ENCODE measurements around the gene RUSF1.

RUSF1 gene

GRCh38 chr16:31464781-31465260 is 43.4 kb downstream of the RUSF1 start:
- in situ Hi-C loops (cut with MboI; ENCODE audit: low pct_unique_long_range_greater_than_20kb, low sequenced_read_pairs, unreplicated experiment) = loop anchor here (25.0 kb wide), 1 partner anchor 397 kb away; the partner anchor contains the start of gene ZNF267
- DNase-seq (ENCODE audit: low spot score) = no peak
- TF ChIP-seq CTCF (IDR thresholded peaks at IDR 0.05; ENCODE audit: extremely low read depth, insufficient read depth, missing control alignments) = no peak

GRCh38 chr16:31464348-31464769 is 43.8 kb downstream of the RUSF1 start:
- in situ Hi-C loops (cut with MboI; ENCODE audit: low pct_unique_long_range_greater_than_20kb, low sequenced_read_pairs, unreplicated experiment) = loop anchor here (25.0 kb wide), 1 partner anchor 398 kb away; the partner anchor contains the start of gene ZNF267
- DNase-seq (ENCODE audit: low spot score) = no peak
- TF ChIP-seq CTCF (IDR thresholded peaks at IDR 0.05; ENCODE audit: extremely low read depth, insufficient read depth, missing control alignments) = no peak

GRCh38 chr16:31461921-31462804 is 46.0 kb downstream of the RUSF1 start:
- no peak for DNase-seq (ENCODE audit: low spot score)
- in situ Hi-C loops (cut with MboI; ENCODE audit: low pct_unique_long_range_greater_than_20kb, low sequenced_read_pairs, unreplicated experiment) = loop anchor here (25.0 kb wide), 1 partner anchor 400 kb away; the partner anchor contains the start of gene ZNF267
- TF ChIP-seq CTCF (IDR thresholded peaks at IDR 0.05; ENCODE audit: extremely low read depth, insufficient read depth, missing control alignments) = no peak

GRCh38 chr16:31461201-31461920 is 46.8 kb downstream of the RUSF1 start:
- TF ChIP-seq CTCF (IDR thresholded peaks at IDR 0.05; ENCODE audit: extremely low read depth, insufficient read depth, missing control alignments) = no peak
- in situ Hi-C loops (cut with MboI; ENCODE audit: low pct_unique_long_range_greater_than_20kb, low sequenced_read_pairs, unreplicated experiment) = loop anchor here (25.0 kb wide), 1 partner anchor 401 kb away; the partner anchor contains the start of gene ZNF267
- DNase-seq (ENCODE audit: low spot score) = no peak

- peak; percentile 67 for TF ChIP-seq CTCF (IDR thresholded peaks at IDR 0.05; ENCODE audit: extremely low read depth, insufficient read depth, missing control alignments)
- in situ Hi-C loops (cut with MboI; ENCODE audit: low pct_unique_long_range_greater_than_20kb, low sequenced_read_pairs, unreplicated experiment) = loop anchor here (25.0 kb wide), 1 partner anchor 402 kb away; the partner anchor contains the start of gene ZNF267
- peak; percentile 45 for DNase-seq (ENCODE audit: low spot score)
Measured at GRCh38 chr16:31460582-31461002, 47.6 kb downstream of the RUSF1 start.
